Activated naive CD4-positive, alpha-beta T cell (primary cell): ENCODE results near the gene UCN3.
"Not testable (repeated sequence)": the region's sequence is repeated elsewhere in the genome, so short reads cannot be mapped to it uniquely, and the experiment has no call there.

Experiments
- DNase-seq, 4 experiments: peaks; one replicate each; lab custom pipeline; 2025; lab: John Stamatoyannopoulos, UW

The UCN3 gene

GRCh38 chr10:5410787-5411186, 46.0 kb downstream of the UCN3 start:
- DNase-seq, result not testable (repeated sequence)

GRCh38 chr10:5411941-5412276, 47.1 kb downstream of the UCN3 start:
- no peak for DNase-seq

- peak; percentile 12 to 46 (median 29) for DNase-seq
Measured at GRCh38 chr10:5412277-5412941, 47.6 kb downstream of the UCN3 start, which contains the start of gene NET1. Gene NET1, plus strand, starts transcription at chr10:5412557. Its CDS starts 136 bp downstream, at chr10:5412693.

DNA sequence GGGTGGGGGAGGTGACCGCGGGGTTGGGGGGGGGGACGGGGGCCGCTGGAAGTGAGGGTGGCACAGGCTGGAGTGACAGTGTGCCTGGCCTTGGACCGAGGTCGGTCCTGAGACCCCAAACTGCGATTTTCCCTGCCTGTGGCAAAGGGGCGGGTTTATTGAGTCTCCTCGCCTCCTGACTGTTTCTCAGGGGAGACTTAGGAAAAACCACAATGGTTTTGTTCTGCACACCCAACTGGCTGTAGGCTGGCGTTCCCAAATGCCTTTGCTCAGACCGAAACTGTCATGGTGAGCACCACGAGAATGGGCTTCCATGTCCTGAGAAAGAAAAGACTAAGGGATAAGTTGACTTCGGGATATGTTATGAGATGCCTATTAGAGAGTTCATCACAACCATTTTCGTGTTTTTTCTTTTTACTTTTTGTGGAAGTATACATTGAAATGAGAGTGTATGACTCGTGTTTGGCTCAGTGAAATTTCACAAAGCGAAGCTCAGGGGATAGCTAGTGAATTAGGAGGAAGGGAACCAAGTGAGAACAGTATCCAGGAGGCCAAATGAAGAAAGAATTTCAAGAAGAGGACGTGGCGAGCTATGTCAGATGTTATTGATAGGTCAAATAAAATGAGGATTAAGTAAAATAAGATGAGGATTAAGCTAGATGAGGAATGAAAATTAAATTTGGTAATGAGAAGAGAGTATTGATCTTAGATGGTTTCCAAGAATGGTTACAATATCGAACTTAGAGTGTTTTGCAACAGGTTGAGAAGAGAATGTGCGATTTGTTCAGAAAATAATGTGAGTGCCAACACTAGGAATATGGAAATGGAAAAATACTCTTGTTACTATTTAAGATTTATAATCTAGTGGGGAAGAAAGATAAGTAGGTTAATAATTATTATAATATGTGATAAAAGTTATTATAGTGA, 48.5 kb downstream of the UCN3 start:
- DNase-seq, result no peak

DNA sequence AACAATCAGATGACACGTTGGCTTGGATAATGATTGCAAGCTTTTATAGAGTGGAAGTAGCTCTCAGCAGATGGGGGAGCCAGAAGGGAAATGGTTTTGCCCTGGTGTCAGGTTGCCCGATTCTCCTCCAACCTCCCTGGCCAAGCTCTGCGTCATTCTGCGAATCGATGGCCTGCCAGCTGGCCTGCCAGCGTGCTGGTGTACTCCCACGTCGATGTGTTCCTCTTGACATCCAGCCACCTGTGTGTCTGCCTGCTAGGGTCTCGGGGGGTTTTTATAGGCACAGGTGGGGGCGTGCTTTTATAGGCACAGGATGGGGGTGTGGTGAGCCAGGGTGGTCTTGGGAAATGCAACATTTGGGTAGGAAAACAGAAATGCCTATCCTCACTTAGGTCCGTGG, 52.2 kb downstream of the UCN3 start:
- DNase-seq, result no peak

DNA sequence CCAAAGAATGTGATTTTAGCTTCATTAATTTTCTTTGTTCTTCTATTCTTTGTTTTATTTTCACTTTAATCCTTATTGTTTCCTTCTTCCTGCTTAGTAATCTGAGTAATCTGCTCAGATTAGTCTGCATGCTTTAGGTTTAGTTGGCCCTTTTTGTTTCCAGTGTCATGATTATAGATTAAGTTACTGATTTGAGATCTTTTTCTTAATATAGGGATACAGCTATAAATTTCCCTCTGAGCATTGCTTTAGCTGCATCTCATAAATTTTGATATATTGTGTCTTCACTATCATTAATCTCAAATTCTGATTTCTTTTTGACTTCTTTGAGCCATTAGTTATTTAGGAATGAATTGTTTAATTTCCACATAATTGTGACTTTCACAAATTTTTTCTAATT, 53.8 kb downstream of the UCN3 start:
- no peak for DNase-seq

- no peak for DNase-seq
Measured at GRCh38 chr10:5419466-5420094, 54.8 kb downstream of the UCN3 start.

- no peak for DNase-seq
Measured at GRCh38 chr10:5423771-5424170, 59.0 kb downstream of the UCN3 start.
